NB4 (cell line): Measurements from ENCODE around the gene ALKAL2.

Source experiments
- DNase-seq: peaks from one replicate; pipeline ENCODE4 v3.0.0; 2010; ENCODE audit warnings: low read depth
- H3K4me3 ChIP-seq: one replicate; pipeline ENCODE4 v1.5.1; 2011; ENCODE audit warnings: mild to moderate bottlenecking, low read depth, low read length, moderate library complexity
- CTCF ChIP-seq: IDR thresholded peaks from one replicate; pipeline ENCODE4 v1.5.1; 2012; ENCODE audit warnings: low read depth, low read length
- MAX ChIP-seq: IDR thresholded peaks from 2 replicates; pipeline ENCODE4 v1.6.1; 2011; ENCODE audit warnings: low read depth, low read length
- MYC ChIP-seq: IDR thresholded peaks from 2 replicates; pipeline ENCODE4 v1.6.1; 2011; ENCODE audit warnings: low read depth, low read length
- POLR2A ChIP-seq: IDR thresholded peaks from 2 replicates; pipeline ENCODE4 v1.6.1; 2011; ENCODE audit warnings: mild to moderate bottlenecking; ENCODE audit not compliant: insufficient read length; ENCODE audit errors: extremely low read depth

The ALKAL2 gene

GRCh38 chr2:278312-278926 lies 9.5 kb downstream of the ALKAL2 start:
- H3K4me3 ChIP-seq = no peak overlapping the region
- no peak for TF ChIP-seq CTCF
- TF ChIP-seq MYC = no peak
- TF ChIP-seq POLR2A = no peak
- no peak for TF ChIP-seq MAX
- no peak for DNase-seq

DNA sequence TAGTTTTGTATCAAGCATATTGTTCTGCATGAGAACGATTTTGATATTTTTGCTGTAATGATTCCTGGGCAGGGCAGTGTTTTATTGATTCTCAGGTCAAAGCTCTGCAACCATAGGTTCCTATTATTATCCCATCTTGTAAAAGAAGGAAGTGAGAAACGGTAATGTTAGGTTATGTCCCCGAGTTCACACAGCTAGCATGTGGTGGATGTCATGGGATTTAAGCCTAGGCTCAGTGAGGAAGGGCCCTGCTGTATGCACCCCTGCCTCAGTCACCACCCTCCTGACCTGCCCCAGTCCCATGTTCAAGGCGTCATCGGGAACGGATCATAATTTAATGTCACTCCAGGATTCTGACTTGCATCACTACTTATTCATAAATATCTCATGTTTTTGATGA lies 12.4 kb downstream of the ALKAL2 start:
- DNase-seq = no peak
- H3K4me3 ChIP-seq = no peak overlapping the region
- TF ChIP-seq POLR2A = no peak
- TF ChIP-seq MYC = no peak
- no peak for TF ChIP-seq MAX
- no peak for TF ChIP-seq CTCF

DNA sequence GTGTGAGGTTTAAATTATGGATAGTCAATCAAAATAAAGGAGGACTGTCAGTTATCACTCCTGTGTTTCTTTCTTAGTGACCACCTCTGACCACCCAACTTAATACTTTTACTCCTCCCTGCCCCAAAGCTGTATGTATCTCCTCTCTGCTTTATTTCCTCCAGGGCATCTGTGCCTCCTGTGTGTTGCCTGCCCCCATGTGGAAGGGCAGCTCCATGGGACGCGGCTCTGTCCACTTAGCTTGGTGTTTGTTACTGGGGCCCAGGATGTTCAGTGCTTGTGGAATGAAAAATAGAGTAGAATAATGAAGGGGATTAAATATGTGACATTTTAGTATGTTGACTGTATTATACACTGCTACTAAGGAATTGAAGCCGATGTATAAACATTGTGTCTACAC lies 13.4 kb downstream of the ALKAL2 start:
- no peak for DNase-seq
- peak; percentile 10 for TF ChIP-seq CTCF
- no peak for TF ChIP-seq MAX
- H3K4me3 ChIP-seq = no peak overlapping the region

DNA sequence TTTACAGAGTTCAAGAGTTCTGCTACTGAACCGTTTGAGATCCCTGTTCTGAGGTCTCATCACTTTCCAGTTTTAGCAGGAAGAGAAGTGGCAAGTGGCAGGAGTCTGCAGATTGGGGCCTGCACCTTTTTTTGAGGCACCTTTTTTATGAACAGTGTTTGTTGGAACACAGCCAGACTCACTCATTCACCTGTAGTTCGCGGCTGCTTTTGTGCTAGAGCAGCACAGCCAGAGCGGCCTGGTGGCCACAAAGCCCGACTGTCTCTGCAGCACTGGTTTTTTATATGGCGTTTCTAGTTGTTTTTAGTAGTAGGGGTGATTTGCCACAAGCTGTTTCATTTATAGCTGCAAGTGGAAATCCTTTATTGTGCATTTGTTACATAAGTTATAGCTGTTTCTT lies 14.6 kb downstream of the ALKAL2 start:
- DNase-seq = no peak
- H3K4me3 ChIP-seq = no peak overlapping the region
- TF ChIP-seq CTCF = no peak
- TF ChIP-seq POLR2A = no peak
- no peak for TF ChIP-seq MAX
- TF ChIP-seq MYC = no peak

DNA sequence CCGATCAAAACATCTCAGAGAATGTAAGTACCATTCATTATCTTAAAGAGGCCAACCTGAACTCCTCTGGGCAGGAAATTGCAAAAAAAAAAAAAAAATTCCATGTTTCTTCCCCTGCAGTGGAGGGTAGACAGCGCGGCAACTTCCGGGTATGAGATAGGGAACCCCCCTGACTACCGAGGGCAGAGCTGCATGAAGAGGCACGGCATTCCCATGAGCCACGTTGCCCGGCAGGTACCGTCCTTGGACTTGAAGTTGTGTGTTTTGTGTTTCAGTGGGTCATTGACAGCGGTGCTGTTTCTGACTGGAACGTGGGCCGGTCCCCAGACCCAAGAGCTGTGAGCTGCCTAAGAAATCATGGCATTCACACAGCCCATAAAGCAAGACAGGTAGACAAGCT lies 16.0 kb downstream of the ALKAL2 start:
- TF ChIP-seq MYC (no peak), CTCF (no peak), MAX (no peak), POLR2A (no peak)
- H3K4me3 ChIP-seq = no peak overlapping the region
- DNase-seq = no peak

DNA sequence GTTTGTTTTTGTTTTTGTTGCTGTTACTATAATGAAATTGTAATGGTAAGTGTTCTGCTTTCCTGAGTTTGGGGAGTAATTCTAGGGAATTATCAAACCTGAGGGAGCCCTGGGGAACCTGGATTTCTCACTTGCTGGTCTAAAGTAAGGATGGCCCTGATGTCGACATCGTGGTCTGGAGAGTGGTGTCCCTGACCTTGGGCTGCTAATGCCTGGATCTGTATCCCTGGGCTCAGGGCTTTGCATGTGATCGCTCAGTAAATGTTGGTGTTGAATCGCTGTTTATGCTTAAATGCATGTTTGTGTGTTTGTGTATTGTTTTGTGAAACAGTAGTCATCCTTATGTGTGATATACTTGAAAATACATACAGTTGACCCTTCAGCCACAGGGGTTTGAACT lies 17.0 kb downstream of the ALKAL2 start:
- TF ChIP-seq MYC (no peak), CTCF (no peak), POLR2A (no peak), MAX (no peak)
- no peak for DNase-seq
- peak overlapping the region; percentile 1 for H3K4me3 ChIP-seq
